ENCODE data around the gene TIMM29.
"Not testable (repeated sequence)": the region's sequence is repeated elsewhere in the genome, so short reads cannot be mapped to it uniquely, and the experiment has no call there.

Gene TIMM29

DNA sequence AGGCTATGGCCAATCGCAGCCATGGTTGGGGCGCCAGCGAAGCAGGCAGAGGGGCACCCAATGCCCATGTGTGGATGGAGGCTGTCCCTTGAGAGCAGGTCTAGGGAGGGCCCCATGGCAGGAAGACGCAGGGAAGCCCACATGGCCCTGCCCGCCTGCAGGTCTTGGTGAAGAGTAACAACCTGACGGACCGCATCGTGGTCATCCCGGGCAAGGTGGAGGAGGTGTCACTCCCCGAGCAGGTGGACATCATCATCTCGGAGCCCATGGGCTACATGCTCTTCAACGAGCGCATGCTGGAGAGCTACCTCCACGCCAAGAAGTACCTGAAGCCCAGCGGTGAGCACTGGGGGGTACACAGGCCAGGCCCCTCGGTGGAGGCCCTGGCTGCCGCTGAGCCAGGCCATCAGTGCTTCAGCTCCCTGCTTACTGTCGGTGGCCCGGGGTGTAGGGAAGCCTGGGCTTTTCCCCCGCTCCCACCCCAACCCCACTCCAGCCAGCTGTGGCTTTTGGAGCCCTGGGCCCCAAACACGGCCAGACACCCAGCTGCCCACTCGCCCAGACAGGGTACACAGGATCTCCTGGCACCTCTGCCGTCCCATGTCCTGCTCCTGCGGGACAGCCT lies 14.8 kb upstream of the TIMM29 start:
- no peak for DNase-seq

DNA sequence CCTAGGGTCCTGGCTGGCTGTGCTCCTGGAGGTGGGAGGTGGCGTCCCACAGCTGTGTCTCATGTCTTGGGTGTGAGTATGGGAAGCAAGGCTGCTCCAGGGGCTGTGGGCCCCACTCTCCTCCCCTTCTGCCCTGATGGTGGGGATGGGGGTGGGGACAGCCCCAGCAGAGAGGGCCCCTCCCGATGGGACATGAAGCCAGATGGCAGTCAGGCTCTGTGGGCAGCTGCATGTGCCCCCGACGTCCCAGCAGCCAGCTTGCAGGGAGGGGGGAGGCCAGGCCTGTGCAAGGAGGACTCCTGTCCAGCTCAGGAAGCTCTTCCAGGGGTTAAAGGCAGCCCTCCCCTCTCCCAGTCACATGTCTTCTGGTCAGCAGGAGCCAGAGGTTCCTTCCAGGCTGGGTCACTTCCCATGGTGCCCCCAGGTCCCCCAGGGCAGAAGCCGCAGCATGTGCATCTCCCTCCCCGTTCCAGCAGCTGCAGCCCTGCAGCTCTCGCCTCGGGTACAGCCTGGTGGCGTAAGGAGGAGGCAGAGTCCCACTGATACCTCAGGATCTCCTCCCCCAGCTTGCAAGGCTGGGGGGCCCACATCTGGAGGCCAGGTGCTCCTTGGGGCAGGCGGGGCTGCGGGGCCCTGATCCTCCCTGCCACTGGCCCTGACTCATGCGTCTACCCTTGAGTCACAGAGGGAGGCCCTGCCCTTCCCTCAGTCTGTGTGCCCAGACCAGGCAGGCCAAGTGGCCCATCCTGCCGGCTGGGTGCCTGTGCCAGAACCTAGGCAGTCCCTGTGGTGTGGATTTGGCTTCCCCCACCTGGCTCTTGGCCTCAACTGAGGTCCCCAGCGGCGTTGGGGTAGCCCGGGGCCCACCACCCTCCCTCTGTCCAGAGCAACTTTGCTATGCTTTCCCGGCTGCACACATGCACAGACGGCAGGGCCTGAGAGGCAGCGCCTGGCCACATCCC lies 13.2 kb upstream of the TIMM29 start:
- peak; percentile 32 for DNase-seq

DNA sequence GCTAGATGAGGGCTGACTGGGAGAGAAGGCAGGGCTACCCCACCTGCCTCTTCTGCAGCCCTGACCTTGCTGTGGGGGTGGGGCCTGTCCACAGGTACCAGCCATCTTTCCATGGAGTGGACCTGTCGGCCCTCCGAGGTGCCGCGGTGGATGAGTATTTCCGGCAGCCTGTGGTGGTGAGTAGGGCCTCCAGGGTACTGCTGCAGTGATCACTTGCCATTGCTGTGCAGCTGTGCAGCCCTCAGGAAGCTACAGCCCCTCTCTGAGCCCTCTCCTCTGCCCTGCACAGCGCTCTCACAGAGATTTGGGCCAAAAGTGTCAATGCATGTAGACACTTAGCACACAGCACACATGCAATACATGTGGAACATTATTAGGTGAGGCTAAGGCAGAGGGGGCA lies 12.0 kb upstream of the TIMM29 start:
- no peak for DNase-seq

DNA sequence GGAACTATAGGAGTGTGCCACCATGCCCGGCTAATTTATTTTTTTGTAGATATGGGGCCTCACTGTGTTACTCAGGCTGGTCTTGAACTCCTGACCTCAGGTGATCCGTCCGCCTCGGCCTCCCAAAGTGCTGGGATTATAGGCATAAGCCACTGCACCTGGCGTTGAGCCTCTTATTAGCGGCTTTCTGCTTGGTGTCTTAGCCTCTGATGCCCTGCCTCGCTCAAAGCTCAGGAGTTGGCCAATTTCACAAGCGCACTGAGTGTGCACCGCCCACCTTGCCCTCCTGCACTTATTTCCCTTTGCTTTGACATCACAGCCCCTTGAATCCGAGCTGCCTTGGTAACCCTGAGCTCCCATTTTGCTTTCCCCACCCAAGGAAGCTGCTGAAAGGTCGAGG lies 10.3 kb upstream of the TIMM29 start:
- DNase-seq: no peak

DNA sequence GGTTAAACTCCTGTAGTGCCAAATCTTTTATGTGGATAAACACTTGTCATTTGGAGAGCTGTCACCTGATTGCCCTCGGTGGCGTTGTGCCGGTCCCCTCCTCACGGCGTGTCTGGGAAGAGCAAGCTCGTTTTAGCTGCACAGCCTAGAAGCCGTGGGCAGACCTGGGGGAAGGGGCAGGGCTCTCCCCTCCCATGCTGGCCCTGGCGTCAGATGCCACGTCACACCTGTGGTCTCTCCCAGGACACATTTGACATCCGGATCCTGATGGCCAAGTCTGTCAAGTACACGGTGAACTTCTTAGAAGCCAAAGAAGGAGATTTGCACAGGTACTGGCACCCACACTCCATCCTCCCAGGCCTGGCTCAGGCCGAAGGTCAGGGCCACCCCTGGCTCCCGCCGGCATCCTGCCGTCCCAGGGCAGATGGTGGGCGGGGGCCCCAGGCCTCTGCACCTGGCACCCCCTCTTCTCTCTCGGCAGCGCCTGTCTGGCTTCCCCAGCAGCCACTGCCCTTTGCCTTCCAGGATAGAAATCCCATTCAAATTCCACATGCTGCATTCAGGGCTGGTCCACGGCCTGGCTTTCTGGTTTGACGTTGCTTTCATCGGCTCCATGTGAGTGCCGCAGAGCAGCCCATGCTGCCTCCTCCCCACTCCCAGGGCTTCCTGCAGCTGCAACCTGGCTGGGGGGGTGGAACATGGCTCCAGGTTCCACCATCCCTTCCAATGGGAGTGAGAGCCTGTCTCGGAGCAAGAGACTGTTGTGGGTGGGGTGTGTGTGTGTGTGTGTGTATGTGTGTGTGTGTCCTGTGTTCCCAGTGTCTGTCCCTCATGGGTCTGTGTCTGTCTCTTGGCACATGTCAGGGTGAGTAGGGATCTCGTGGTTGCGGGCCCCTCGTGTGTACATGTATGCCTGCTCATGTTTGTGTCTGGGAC lies 9.0 kb upstream of the TIMM29 start:
- DNase-seq: no peak

DNA sequence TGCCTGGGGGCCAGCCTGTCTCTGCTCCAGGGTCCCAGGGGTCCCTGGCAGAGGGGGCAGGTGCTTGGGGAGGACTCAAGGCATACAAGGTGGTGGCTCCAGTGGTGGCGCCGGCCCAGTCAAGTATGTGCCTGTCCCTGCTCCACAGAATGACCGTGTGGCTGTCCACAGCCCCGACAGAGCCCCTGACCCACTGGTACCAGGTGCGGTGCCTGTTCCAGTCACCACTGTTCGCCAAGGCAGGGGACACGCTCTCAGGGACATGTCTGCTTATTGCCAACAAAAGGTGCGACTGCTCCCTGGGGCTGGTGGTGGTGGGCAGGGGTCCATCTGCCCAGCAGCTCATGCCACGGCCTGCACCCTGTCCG lies 8.3 kb upstream of the TIMM29 start:
- no peak for DNase-seq

DNA sequence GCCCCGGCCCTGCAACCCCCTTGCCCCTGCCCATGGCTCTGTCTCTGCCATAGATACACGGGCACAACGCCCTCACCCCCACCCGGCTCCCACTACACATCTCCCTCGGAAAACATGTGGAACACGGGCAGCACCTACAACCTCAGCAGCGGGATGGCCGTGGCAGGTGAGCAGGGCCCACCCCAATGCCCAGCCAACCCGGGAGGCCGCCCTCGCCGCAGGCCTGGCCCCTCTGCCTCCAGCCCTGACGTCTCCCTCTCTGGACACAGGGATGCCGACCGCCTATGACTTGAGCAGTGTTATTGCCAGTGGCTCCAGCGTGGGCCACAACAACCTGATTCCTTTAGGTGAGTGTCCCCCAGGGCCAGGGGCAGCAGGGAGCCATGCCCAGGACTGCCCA lies 7.8 kb upstream of the TIMM29 start:
- DNase-seq: no peak

DNA sequence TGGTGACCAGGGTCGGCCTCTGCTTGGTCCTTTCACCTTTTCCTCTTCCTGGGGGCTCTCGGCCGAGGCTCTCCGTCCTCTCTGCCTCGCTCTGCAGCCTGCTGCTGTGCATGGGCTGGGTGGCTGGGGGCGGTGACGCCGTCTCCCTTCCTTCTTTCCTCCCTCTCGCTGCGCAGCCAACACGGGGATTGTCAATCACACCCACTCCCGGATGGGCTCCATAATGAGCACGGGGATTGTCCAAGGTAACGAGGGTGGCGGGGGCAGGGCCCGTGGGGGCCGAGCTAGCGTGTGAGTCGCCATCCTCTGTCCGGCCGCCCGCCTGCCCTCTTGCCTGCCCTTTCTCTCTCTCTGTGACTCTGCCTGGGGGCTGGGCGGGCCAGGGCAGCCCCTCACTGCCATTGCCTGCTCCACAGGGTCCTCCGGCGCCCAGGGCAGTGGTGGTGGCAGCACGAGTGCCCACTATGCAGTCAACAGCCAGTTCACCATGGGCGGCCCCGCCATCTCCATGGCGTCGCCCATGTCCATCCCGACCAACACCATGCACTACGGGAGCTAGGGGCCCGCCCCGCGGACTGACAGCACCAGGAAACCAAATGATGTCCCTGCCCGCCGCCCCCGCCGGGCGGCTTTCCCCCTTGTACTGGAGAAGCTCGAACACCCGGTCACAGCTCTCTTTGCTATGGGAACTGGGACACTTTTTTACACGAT lies 7.3 kb upstream of the TIMM29 start:
- DNase-seq: no peak

DNA sequence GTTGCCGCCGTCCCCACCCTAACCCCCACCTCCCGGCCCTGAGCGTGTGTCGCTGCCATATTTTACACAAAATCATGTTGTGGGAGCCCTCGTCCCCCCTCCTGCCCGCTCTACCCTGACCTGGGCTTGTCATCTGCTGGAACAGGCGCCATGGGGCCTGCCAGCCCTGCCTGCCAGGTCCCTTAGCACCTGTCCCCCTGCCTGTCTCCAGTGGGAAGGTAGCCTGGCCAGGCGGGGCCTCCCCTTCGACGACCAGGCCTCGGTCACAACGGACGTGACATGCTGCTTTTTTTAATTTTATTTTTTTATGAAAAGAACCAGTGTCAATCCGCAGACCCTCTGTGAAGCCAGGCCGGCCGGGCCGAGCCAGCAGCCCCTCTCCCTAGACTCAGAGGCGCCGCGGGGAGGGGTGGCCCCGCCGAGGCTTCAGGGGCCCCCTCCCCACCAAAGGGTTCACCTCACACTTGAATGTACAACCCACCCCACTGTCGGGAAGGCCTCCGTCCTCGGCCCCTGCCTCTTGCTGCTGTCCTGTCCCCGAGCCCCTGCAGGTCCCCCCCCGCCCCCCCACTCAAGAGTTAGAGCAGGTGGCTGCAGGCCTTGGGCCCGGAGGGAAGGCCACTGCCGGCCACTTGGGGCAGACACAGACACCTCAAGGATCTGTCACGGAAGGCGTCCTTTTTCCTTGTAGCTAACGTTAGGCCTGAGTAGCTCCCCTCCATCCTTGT lies 6.5 kb upstream of the TIMM29 start:
- no peak for DNase-seq

DNA sequence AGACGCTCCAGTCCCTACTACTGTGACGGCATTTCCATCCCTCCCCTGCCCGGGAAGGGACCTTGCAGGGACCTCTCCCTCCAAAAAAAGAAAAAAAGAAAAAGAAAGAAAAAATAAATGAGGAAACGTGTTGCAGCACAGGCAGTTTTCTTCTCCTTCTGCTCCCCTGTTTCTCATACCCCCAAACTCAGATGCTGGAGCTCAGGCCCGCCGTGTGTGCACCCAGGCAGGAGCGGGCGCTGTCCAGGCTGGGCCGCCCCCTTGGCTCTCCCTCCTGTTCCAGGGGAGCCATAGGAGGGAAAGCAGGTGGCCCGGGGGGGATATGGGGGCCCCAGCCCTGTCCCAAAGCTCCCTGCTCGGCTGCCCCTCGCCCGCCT lies 6.0 kb upstream of the TIMM29 start:
- DNase-seq: no peak

DNA sequence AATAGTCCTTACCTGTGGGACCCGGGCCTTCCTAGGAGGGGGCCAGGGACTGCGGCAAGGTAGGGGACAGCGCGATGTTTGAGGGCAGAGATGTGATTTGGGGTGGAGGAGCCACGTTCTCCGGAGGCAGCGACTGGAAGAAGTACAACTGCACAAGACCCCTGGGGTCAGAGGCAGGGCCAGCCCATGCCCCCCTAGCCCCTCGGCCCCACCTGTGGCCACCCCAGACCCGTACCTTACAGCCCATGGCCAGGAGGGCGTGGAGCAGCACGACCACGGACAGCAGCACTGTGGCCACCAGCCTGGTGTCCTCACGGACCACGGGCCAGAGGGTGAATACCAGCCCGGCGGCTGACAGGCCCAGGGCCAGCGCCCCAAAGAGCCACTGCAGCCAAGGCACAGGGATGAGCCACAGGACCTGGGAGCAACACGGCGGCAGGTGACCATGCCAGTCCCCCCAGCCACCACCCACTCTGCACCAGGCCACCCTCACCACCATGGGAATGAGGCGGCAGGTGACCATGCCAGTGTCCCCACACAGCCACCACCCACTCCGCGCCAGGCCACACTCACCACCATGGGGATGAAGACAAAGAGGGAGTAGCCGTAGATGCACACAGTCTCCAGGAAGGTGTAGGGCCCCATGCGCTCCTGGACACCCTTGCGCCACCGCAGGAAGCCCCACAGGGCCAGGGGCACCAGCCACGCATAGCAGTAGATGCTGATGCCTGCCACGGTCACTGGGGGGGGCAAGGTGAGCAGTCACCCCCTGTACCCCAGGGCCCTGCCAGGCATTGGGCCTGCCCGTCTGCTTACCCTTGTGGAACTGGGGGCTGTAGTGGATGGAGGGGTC lies 5.1 kb upstream of the TIMM29 start:
- no peak for DNase-seq

DNA sequence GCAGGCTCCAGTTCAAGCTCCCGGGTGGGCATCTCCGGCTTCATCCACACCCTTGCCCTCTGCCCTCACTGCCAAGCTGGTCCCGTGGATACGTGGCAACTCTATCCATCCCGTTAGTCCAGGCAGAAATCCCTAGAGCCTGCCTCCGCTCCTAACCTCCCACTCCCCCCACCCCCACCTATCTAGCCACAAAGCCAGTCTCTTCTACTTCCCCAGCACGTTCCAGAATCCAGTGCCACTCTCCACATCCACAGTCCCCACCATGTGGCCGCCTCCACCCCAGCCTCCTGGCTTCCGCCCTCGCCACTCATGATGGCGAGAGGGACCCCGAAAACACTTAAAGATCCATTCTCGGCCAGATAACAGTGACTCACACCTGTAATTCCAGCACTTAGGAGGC lies 4.0 kb upstream of the TIMM29 start:
- DNase-seq: no peak

DNA sequence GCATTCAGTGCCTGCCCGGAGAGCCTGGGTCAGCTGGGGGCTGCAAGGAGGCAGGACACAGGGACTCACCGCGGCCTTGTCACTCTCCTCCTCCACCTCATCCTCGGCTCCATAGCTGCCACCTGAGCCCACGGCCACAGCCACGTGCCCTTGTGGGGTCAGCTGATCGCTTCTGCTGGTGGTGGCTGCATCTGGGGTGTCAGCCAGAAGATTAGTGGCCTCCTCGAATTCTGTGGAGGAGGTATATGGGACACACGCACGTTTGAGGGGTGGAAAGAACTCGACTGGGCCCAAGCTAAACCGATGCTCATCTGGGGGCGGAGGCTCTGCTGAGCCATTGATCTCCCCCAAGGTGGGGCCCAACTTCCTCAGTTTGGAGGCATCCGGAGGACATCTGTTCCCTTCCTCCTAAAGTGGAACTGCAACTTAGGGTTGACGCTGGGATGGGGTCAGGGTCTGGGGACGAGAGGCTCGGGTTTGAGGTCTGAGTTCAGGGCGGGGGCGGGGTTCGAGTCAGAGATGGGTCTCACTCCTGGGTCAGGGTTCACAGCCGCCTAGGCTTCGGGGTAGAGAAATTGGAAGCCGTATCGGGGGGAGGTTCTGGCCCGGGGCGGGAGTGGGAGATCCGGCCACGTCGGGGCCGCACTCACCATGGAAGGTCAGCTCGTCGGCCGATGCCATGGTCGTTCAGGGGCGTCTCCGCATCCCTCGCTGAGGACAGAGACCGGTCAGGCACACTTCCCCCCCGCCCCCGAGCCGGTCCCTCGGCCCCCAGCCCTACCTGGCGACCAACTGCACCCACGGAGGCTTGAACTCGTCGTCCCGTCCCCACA lies 665 bp upstream of the TIMM29 start:
- no peak for DNase-seq

DNA sequence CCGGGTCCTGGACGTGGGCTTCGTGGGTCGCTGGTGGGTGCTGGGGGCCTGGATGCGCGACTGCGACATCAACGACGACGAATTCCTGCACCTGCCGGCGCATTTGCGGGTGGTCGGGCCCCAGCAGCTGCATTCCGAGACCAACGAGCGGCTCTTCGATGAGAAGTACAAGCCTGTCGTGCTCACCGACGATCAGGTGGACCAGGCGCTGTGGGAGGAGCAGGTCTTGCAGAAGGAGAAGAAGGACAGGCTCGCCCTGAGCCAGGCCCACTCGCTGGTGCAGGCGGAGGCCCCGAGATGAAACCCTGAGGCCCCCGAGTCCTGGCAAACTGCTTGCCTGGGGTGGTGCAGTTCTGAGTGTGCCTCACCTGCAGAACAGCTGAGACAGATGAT lies 787 bp downstream of the TIMM29 start:
- no peak for DNase-seq

DNA sequence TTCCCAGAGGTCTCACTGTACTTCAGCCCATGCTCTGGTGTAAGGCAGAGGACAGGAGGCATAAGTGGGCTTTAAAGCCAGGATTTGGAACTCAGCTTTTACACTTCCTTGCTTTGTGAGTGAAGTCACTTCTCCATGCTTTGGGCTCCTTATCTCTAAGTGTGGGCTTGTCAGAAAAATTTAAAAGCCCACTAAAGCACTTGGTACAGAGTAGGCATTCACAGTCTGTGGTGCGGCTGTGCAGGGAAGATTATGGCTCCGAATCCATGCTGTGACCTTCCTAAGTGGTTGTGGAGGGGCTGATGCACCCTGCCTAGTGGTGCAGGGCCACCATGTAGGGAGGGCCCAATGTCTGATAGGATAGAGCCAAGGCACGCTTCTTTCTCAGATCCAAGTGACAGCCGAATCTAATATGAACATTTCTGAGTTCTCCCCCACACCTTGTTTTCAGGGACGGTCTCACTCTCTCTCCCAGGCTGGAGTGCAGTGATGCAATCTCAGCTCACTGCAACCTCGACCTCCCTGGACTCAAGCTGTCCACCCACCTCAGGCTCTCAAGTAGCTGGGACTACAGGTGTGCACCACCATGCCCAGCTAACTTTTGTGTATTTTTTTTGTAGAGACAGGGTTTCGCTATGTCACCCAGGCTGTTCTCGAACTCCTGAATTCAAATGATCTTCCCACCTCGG lies 6.9 kb downstream of the TIMM29 start:
- no peak for DNase-seq

DNA sequence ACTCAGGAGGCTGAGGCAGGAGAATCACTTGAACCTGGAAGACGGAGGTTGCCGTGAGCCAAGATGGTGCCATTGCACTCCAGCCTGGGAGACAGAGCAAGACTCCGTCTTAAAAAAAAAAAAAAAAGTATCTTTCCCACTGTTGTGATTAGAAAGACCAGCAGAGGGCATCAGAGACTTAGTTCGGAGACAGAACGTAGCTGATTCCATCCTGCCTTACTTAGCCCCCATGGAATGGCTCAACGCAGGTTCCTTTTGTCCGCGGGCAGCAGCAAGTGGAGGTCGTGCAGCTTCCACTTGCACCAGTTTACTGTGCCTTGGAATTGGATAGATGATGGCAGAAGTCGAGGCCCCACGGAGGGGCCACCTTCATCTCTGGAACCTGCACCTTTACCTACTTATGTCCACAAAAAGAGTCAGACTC lies 8.1 kb downstream of the TIMM29 start:
- peak; percentile 74 for DNase-seq

DNA sequence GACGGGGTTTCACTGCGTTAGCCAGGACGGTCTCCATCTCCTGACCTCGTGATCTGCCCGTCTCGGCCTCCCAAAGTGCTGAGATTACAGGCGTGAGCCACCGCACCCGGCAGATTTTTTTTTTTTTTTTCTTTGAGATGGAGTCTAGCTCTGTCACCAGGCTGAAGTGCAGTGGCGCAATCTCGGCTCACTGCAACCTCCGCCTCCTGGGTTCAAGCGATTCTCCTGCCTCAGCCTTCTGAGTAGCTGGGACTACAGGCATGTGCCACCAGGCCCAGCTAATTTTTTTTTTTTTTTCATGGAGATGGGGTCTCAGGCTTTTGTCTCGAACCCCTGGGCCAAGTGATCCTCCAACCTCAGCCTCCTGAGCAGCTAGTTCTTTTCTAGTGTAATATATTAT lies 13.0 kb downstream of the TIMM29 start:
- DNase-seq: not testable (repeated sequence)

DNA sequence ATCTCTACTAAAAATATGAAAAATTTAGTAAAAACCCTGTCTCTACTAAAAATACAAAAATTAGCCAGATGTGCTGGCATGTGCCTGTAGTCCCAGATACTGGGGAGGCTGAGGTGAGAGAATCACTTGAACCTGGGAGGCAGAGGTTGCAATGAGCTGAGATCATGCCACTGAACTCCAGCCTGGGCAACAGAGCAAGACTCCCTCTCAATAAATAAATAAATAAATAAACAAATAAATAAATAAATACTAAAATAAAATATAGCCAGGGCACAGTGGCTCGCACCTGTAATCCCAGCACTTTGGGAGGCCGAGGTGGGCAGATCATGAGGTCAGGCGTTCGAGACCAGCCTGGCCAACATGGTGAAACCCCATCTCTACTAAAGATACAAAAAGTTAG lies 14.8 kb downstream of the TIMM29 start:
- DNase-seq: not testable (repeated sequence)

DNA sequence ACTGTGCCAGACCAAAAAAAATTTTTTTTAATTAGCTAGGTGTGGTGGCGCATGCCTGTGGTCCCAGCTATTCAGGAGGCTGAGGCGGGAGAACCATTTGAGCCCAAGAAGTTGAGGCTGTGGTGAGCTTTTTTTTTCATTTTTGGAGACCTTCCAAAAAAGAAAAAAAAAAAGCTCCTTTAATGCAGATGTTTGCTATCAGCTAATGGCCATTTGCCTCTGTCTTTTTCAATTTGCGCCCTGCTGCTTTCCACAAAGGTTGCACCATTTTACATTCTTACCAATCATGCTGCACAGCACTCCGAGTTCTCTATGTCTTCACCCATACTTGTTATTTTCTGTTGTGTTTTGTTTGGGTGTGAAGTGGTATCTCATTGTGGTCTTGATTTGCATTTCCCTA lies 16.7 kb downstream of the TIMM29 start:
- no peak for DNase-seq

Measured in amniotic stem cell (primary cell).